MCF 10A (cell line): Measurements from ENCODE around the gene HNRNPUL1. TPM values are rescaled to one million over a fixed set of nuclear protein-coding genes. Genes with fewer than 3 reads are reported as not detected.

ENCODE experiments used
- BruUV-seq: library from RNA; stranded (reverse); fragments of 400-500 nt; replicated peaks from 2 replicates; lab custom pipeline; 2021; lab: Mats Ljungman, UMichigan
- CTCF ChIA-PET: fragments of 300-600 bp; sonication (Branson Sonifier 250); formaldehyde crosslinking; extraction: SDS; loops from one replicate; lab custom pipeline; 2021; ENCODE audit warnings: antibody characterized with exemption, inconsistent platforms; lab: Yijun Ruan, JAX
- POLR2A ChIA-PET: fragments of 300-600, 350-650 bp; sonication (Branson Sonifier 250); formaldehyde crosslinking; extraction: SDS; loops from one replicate; lab custom pipeline; 2020; ENCODE audit warnings: antibody characterized with exemption, inconsistent platforms; lab: Yijun Ruan, JAX
- DNase-seq: peaks from one replicate; pipeline ENCODE4 v3.0.0-alpha.2; 2018; ENCODE audit not compliant: unreplicated experiment
- H3K27ac Mint-ChIP-seq: one replicate; pipeline ENCODE4 v1.8.0; 2022; ENCODE audit warnings: mild to moderate bottlenecking, low read depth, mixed read lengths; ENCODE audit not compliant: unreplicated experiment
- H3K27me3 Mint-ChIP-seq: one replicate; pipeline ENCODE4 v1.8.0; 2022; ENCODE audit warnings: mixed read lengths; ENCODE audit not compliant: insufficient read depth, unreplicated experiment
- H3K36me3 Mint-ChIP-seq: one replicate; pipeline ENCODE4 v1.8.0; 2022; ENCODE audit warnings: mild to moderate bottlenecking, moderate library complexity, mixed read lengths; ENCODE audit not compliant: insufficient read depth, unreplicated experiment
- H3K4me1 Mint-ChIP-seq: one replicate; pipeline ENCODE4 v1.8.0; 2022; ENCODE audit warnings: mixed read lengths; ENCODE audit not compliant: insufficient read depth, unreplicated experiment
- H3K4me3 Mint-ChIP-seq: one replicate; pipeline ENCODE4 v1.8.0; 2022; ENCODE audit warnings: mild to moderate bottlenecking, moderate library complexity, mixed read lengths; ENCODE audit not compliant: unreplicated experiment
- H3K9me3 Mint-ChIP-seq: one replicate; pipeline ENCODE4 v1.8.0; 2022; ENCODE audit warnings: mixed read lengths; ENCODE audit not compliant: unreplicated experiment
- intact Hi-C: fragments of 100-400 bp; cut with micrococcal nuclease; formaldehyde crosslinking; loops from 2 replicates; pipeline ENCODE4 v1.14.1; 2022
- total RNA-seq: library from RNA; stranded (reverse); gene quantifications from 2 replicates; pipeline ENCODE4 v1.2.3, GENCODE V29; 2022
- TF ChIP-seq, protein P1 (sequence below): fragments of 200-600 bp; IDR thresholded peaks from one replicate; pipeline ENCODE4 v1.8.0; 2022; ENCODE audit warnings: antibody characterized with exemption, mild to moderate bottlenecking; ENCODE audit not compliant: unreplicated experiment

Gene HNRNPUL1
- total RNA-seq, 1 experiment from 2014 or later, result 204 TPM

DNA sequence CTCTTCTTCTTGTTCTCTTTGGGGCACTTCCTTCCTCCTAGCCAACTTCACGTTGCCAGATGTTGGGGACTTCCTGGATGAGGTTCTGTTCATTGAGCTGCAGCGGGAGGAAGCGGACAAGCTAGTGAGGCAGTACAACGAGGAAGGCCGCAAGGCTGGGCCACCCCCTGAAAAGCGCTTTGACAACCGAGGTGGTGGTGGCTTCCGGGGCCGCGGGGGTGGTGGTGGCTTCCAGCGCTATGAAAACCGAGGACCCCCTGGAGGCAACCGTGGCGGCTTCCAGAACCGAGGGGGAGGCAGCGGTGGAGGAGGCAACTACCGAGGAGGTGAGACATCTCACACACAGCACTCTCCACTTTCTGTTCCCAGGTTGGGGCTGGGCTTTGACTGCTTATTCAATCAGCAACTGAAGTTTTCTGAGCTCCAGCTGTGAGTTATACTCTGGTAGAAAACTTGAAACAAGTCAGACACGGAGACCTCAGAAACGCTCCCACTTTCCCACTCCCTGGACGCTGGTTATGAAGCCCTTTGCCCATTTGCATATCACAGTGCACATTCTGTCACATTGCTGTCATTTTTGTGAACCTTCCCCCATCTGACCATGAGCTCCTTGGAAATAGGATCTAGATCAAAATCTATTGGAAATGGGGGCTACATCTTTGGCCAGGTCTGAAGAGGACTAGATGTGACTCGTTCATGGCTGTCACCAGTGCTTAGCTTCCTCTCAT lies 38.6 kb downstream of the HNRNPUL1 start:
- H3K9me3 Mint-ChIP-seq, result no peaks in the 10 kb centered on the region
- POLR2A ChIA-PET, result interaction anchor here (0.6 kb wide), 2 partner anchors 65 to 243 kb away, joined by 3 read pairs; no protein-coding TSS in a partner anchor
- no TSS peak for BruUV-seq
- TF ChIP-seq, protein P1, sequence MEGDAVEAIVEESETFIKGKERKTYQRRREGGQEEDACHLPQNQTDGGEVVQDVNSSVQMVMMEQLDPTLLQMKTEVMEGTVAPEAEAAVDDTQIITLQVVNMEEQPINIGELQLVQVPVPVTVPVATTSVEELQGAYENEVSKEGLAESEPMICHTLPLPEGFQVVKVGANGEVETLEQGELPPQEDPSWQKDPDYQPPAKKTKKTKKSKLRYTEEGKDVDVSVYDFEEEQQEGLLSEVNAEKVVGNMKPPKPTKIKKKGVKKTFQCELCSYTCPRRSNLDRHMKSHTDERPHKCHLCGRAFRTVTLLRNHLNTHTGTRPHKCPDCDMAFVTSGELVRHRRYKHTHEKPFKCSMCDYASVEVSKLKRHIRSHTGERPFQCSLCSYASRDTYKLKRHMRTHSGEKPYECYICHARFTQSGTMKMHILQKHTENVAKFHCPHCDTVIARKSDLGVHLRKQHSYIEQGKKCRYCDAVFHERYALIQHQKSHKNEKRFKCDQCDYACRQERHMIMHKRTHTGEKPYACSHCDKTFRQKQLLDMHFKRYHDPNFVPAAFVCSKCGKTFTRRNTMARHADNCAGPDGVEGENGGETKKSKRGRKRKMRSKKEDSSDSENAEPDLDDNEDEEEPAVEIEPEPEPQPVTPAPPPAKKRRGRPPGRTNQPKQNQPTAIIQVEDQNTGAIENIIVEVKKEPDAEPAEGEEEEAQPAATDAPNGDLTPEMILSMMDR, result no peak
- no peak overlapping the region for H3K4me3 Mint-ChIP-seq
- H3K4me1 Mint-ChIP-seq, result no peaks in the 10 kb centered on the region
- DNase-seq, result no peak
- no peak overlapping the region for H3K27ac Mint-ChIP-seq
- intact Hi-C loops, result no loop called here
- CTCF ChIA-PET, result no interaction called here
- H3K36me3 Mint-ChIP-seq, result peaks cover 92% of the 10 kb centered on the region
- H3K27me3 Mint-ChIP-seq, result no peaks in the 10 kb centered on the region

DNA sequence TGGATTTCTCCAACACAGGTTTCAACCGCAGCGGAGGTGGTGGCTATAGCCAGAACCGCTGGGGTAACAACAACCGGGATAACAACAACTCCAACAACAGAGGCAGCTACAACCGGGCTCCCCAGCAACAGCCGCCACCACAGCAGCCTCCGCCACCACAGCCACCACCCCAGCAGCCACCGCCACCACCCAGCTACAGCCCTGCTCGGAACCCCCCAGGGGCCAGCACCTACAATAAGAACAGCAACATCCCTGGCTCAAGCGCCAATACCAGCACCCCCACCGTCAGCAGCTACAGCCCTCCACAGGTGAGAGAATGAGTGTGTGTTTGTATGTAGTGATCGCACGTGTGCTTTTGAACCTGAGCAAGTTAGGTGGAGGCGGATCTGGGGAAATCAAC lies 39.8 kb downstream of the HNRNPUL1 start:
- H3K36me3 Mint-ChIP-seq, result peaks cover 95% of the 10 kb centered on the region
- no peak for DNase-seq
- H3K27me3 Mint-ChIP-seq, result no peaks in the 10 kb centered on the region
- no peak overlapping the region for H3K4me3 Mint-ChIP-seq
- POLR2A ChIA-PET, result interaction anchor here (1.0 kb wide), 1 partner anchor 42 kb away, joined by 3 read pairs; no protein-coding TSS in a partner anchor
- CTCF ChIA-PET, result interaction anchor here (0.6 to 2.1 kb wide), 2 partner anchors 11 to 54 kb away, joined by 3 to 6 read pairs; no protein-coding TSS in a partner anchor
- H3K27ac Mint-ChIP-seq, result no peak overlapping the region
- H3K9me3 Mint-ChIP-seq, result no peaks in the 10 kb centered on the region
- intact Hi-C loops, result no loop called here
- BruUV-seq, result no TSS peak
- TF ChIP-seq, protein P1, result no peak
- peaks cover 10% of the 10 kb centered on the region for H3K4me1 Mint-ChIP-seq

DNA sequence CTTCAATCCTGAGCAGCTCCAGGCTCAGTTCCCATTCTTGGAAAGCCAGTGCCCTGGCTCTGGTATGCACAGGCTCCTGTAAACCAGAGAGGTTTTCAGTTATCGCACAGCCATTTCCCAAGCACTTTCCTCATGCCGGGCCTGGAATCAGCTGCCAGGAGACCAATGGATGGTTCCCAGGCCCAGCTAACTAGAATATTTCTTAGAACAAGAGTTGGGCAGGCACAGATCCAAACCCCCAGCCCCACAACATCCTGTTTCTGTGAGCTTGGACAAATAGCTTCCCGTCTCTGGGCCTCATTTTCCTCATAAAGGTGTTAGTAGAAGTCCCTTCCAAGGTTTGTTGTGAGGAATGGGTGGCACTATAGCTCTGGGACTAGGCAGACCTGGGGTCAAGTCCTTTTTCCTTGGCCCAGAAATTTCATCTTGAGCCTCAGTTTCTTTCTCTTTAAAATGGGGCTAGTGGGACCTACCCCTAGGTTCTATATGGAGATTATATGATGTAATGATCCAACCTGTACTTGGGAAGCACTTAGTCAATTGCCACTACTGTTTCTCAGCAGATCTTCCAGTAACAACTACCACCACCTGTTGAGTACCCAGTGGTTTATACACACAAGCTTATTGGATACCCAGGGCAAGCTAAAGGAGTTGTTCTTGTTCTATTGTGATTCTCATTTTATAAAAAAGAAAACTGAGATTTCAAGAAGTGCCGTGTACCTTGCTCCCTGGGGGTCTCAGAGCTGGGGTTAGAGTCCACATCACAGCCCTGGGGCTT lies 40.7 kb downstream of the HNRNPUL1 start:
- no peaks in the 10 kb centered on the region for H3K27me3 Mint-ChIP-seq
- POLR2A ChIA-PET, result interaction anchor here (0.6 to 1.0 kb wide), 4 partner anchors 12 to 43 kb away, joined by 3 read pairs; partner anchors contain the start of gene HNRNPUL1
- BruUV-seq, result no TSS peak
- CTCF ChIA-PET, result interaction anchor here (0.6 to 2.1 kb wide), 2 partner anchors 12 to 1086 kb away, joined by 3 to 6 read pairs; partner anchors contain the start of gene TTC9B
- no peak for DNase-seq
- no peak overlapping the region for H3K27ac Mint-ChIP-seq
- no peaks in the 10 kb centered on the region for H3K9me3 Mint-ChIP-seq
- H3K4me3 Mint-ChIP-seq, result no peak overlapping the region
- H3K4me1 Mint-ChIP-seq, result peaks cover 14% of the 10 kb centered on the region
- peaks cover 95% of the 10 kb centered on the region for H3K36me3 Mint-ChIP-seq
- intact Hi-C loops, result loop anchor here (5.0 kb wide), 1 partner anchor 163 kb away; no protein-coding TSS in a partner anchor
- TF ChIP-seq, protein P1, result no peak
